HEK293 (cell line): Measurements from ENCODE around the gene PRDX2.

Experiments used
- CTCF ChIA-PET: fragments of 350-600 bp; formaldehyde crosslinking; extraction: SDS; loops from one replicate; lab custom pipeline; 2021; ENCODE audit warnings: antibody characterized with exemption; lab: Yijun Ruan, JAX
- POLR2A ChIA-PET: fragments of 300-600 bp; formaldehyde crosslinking; extraction: SDS; loops from one replicate; lab custom pipeline; 2020; ENCODE audit warnings: antibody characterized with exemption, inconsistent platforms; lab: Yijun Ruan, JAX
- H3K27ac ChIP-seq: fragments of 200-500 bp; sonication (Bioruptor generic); 2 replicates; pipeline ENCODE4 v1.5.1; 2014; ENCODE audit warnings: low read depth, low read length, control low read depth, inconsistent platforms; ENCODE audit errors: extremely low read depth
- H3K36me3 ChIP-seq, 2 experiments: fragments of 200-500 bp in 1 of 2; sonication (Bioruptor generic) in 1 of 2; 1 replicate in 1 of 2; 2 replicates in 1 of 2; pipeline ENCODE4 v1.5.1; 2014 to 2017; ENCODE audit warnings: inconsistent platforms in 2 of 2, low read length in 2 of 2; ENCODE audit not compliant: control insufficient read depth in 2 of 2, insufficient read depth in 1 of 2
- H3K4me1 ChIP-seq: fragments of 200-500 bp; sonication (Bioruptor generic); 2 replicates; pipeline ENCODE4 v1.5.1; 2014; ENCODE audit warnings: mild to moderate bottlenecking, low read length, inconsistent platforms; ENCODE audit not compliant: control insufficient read depth, insufficient read depth
- H3K4me3 ChIP-seq: 2 replicates; pipeline ENCODE4 v1.5.1; 2011; ENCODE audit warnings: low read depth, mild to moderate bottlenecking, control low read depth, low read length, moderate library complexity
- H3K9me3 ChIP-seq: fragments of 200-500 bp; sonication (Bioruptor generic); 2 replicates; pipeline ENCODE4 v1.5.1; 2014; ENCODE audit warnings: low read depth, low read length, inconsistent platforms; ENCODE audit not compliant: control insufficient read depth, insufficient read depth
- ELK4 ChIP-seq: IDR thresholded peaks from 2 replicates; pipeline ENCODE4 v1.6.1; 2011; ENCODE audit warnings: mild to moderate bottlenecking, low read depth, low read length, borderline replicate concordance
- GFI1B ChIP-seq: fragments of 450-650 bp; formaldehyde crosslinking; IDR thresholded peaks from 2 replicates; pipeline ENCODE4 v1.5.1; 2016; ENCODE audit warnings: missing biosample characterization, missing genetic modification characterization
- HOXA7 ChIP-seq: sonication (generic); formaldehyde crosslinking; IDR thresholded peaks from 2 replicates; pipeline ENCODE4 v1.8.1; 2022; ENCODE audit warnings: missing genetic modification reagents, borderline replicate concordance
- IKZF3 ChIP-seq: fragments of 450-650 bp; IDR thresholded peaks from 2 replicates; pipeline ENCODE4 v1.5.0; 2018; ENCODE audit warnings: missing biosample characterization, mild to moderate bottlenecking, missing genetic modification characterization, moderate library complexity
- INSM2 ChIP-seq: fragments of 450-650 bp; formaldehyde crosslinking; IDR thresholded peaks from 2 replicates; pipeline ENCODE4 v1.5.1; 2016; ENCODE audit warnings: missing biosample characterization, missing genetic modification characterization
- OVOL3 ChIP-seq: fragments of 450-650 bp; formaldehyde crosslinking; IDR thresholded peaks from 2 replicates; pipeline ENCODE4 v1.5.1; 2016; ENCODE audit warnings: missing biosample characterization, missing genetic modification characterization
- SALL2 ChIP-seq: fragments of 450-650 bp; formaldehyde crosslinking; IDR thresholded peaks from 2 replicates; pipeline ENCODE4 v1.5.0; 2017; ENCODE audit warnings: missing biosample characterization, mild to moderate bottlenecking, missing genetic modification characterization, borderline replicate concordance
- SCRT1 ChIP-seq: fragments of 450-650 bp; formaldehyde crosslinking; IDR thresholded peaks from 2 replicates; pipeline ENCODE4 v1.5.1; 2016; ENCODE audit warnings: missing biosample characterization, missing genetic modification characterization, borderline replicate concordance
- SETDB1 ChIP-seq: IDR thresholded peaks from one replicate; pipeline ENCODE4 v1.6.1; 2017; ENCODE audit warnings: mild to moderate bottlenecking, low read length, moderate library complexity, mixed read lengths; ENCODE audit not compliant: insufficient read length
- ZBTB26 ChIP-seq: fragments of 450-650 bp; formaldehyde crosslinking; optimal IDR thresholded peaks from 2 replicates; pipeline ENCODE3; 2016; ENCODE audit warnings: missing biosample characterization, mild to moderate bottlenecking, missing genetic modification characterization
- ZBTB7A ChIP-seq: fragments of 450-650 bp; formaldehyde crosslinking; IDR thresholded peaks from 2 replicates; pipeline ENCODE4 v1.5.1; 2016; ENCODE audit warnings: low read depth, missing biosample characterization, missing genetic modification characterization
- ZFHX2 ChIP-seq: fragments of 450-650 bp; formaldehyde crosslinking; conservative IDR thresholded peaks from 2 replicates; pipeline ENCODE4 v1.5.1; 2016; ENCODE audit warnings: missing biosample characterization, missing genetic modification characterization
- ZNF16 ChIP-seq: fragments of 450-650 bp; formaldehyde crosslinking; IDR thresholded peaks from 2 replicates; pipeline ENCODE4 v1.5.1; 2016; ENCODE audit warnings: low read depth, missing biosample characterization, missing genetic modification characterization
- ZNF239 ChIP-seq: fragments of 450-650 bp; formaldehyde crosslinking; IDR thresholded peaks from 2 replicates; pipeline ENCODE4 v1.5.1; 2016; ENCODE audit warnings: missing biosample characterization, missing genetic modification characterization
- ZNF302 ChIP-seq: fragments of 450-650 bp; formaldehyde crosslinking; IDR thresholded peaks from 2 replicates; pipeline ENCODE4 v1.5.1; 2016; ENCODE audit warnings: missing biosample characterization, missing genetic modification characterization, low read depth
- ZNF311 ChIP-seq: fragments of 450-650 bp; formaldehyde crosslinking; IDR thresholded peaks from 2 replicates; pipeline ENCODE4 v1.5.1; 2017; ENCODE audit warnings: missing biosample characterization, missing genetic modification characterization, borderline replicate concordance
- ZNF324 ChIP-seq: fragments of 450-650 bp; formaldehyde crosslinking; IDR thresholded peaks from 2 replicates; pipeline ENCODE4 v1.5.1; 2016; ENCODE audit warnings: missing biosample characterization, missing genetic modification characterization
- ZNF366 ChIP-seq: fragments of 450-650 bp; formaldehyde crosslinking; conservative IDR thresholded peaks from 2 replicates; pipeline ENCODE4 v1.5.1; 2016; ENCODE audit warnings: missing biosample characterization, missing genetic modification characterization
- ZNF404 ChIP-seq: fragments of 450-650 bp; formaldehyde crosslinking; IDR thresholded peaks from 2 replicates; pipeline ENCODE4 v1.5.1; 2017; ENCODE audit warnings: missing biosample characterization, missing genetic modification characterization
- ZNF48 ChIP-seq: fragments of 450-650 bp; formaldehyde crosslinking; IDR thresholded peaks from 2 replicates; pipeline ENCODE4 v1.5.1; 2016; ENCODE audit warnings: missing biosample characterization, missing genetic modification characterization
- ZNF488 ChIP-seq: fragments of 450-650 bp; formaldehyde crosslinking; IDR thresholded peaks from 2 replicates; pipeline ENCODE4 v1.5.1; 2016; ENCODE audit warnings: missing biosample characterization, missing genetic modification characterization
- ZNF501 ChIP-seq: fragments of 450-650 bp; formaldehyde crosslinking; IDR thresholded peaks from 2 replicates; pipeline ENCODE4 v1.5.1; 2016; ENCODE audit warnings: missing biosample characterization, missing genetic modification characterization
- ZNF548 ChIP-seq: fragments of 450-650 bp; formaldehyde crosslinking; IDR thresholded peaks from 2 replicates; pipeline ENCODE4 v1.5.1; 2016; ENCODE audit warnings: missing biosample characterization, missing genetic modification characterization
- ZNF558 ChIP-seq: fragments of 450-650 bp; formaldehyde crosslinking; IDR thresholded peaks from 2 replicates; pipeline ENCODE4 v1.5.1; 2016; ENCODE audit warnings: missing biosample characterization, missing genetic modification characterization
- ZNF596 ChIP-seq: fragments of 450-650 bp; IDR thresholded peaks from 2 replicates; pipeline ENCODE4 v1.5.0; 2018; ENCODE audit warnings: missing biosample characterization, mild to moderate bottlenecking, missing genetic modification characterization, moderate library complexity
- ZNF629 ChIP-seq: fragments of 450-650 bp; formaldehyde crosslinking; IDR thresholded peaks from 2 replicates; pipeline ENCODE4 v1.5.1; 2017; ENCODE audit warnings: missing biosample characterization, missing genetic modification characterization
- ZNF658 ChIP-seq: fragments of 450-650 bp; formaldehyde crosslinking; IDR thresholded peaks from 2 replicates; pipeline ENCODE4; 2016; ENCODE audit warnings: missing biosample characterization, missing genetic modification characterization
- ZNF837 ChIP-seq: fragments of 450-650 bp; formaldehyde crosslinking; IDR thresholded peaks from 2 replicates; pipeline ENCODE4 v1.5.1; 2016; ENCODE audit warnings: missing biosample characterization, missing genetic modification characterization
- ZNF843 ChIP-seq: fragments of 450-650 bp; formaldehyde crosslinking; IDR thresholded peaks from 2 replicates; pipeline ENCODE4 v1.5.1; 2016; ENCODE audit warnings: missing biosample characterization, missing genetic modification characterization
- ZSCAN5A ChIP-seq: fragments of 450-650 bp; formaldehyde crosslinking; IDR thresholded peaks from 2 replicates; pipeline ENCODE4 v1.5.1; 2016; ENCODE audit warnings: missing biosample characterization, missing genetic modification characterization

The PRDX2 gene

GRCh38 chr19:12782424-12783290 is 18.9 kb downstream of the PRDX2 start (continued):
- TF ChIP-seq ZFHX2 (tag by site-specific recombination) (peak; percentile 99), ZNF16 (no peak), OVOL3 (tag by site-specific recombination) (no peak), SALL2 (tag by site-specific recombination) (no peak), ZNF629 (peak; percentile 67; the same call in 1 of the 2 replicates), ELK4 (no peak), ZNF48 (no peak), ZNF324 (0 out of 2 replicates have a peak, but pooled peaks have one; percentile 24), SCRT1 (no peak), ZNF366 (tag by site-specific recombination) (0 out of 2 replicates have a peak, but pooled peaks have one; percentile 33), SETDB1 (no peak), GFI1B (tag by site-specific recombination) (no peak), IKZF3 (peak; percentile 86), ZNF596 (tag by site-specific recombination) (peak; percentile 79), ZNF658 (tag by site-specific recombination) (no peak), ZBTB26 (tag by site-specific recombination) (peak; percentile 94), INSM2 (tag by site-specific recombination) (0 out of 2 replicates have a peak, but pooled peaks have one; percentile 20), ZNF239 (tag by site-specific recombination) (no peak)
- TF ChIP-seq, all 188 proteins: peak for 64

- Histone ChIP-seq H3K4me3 (peak overlapping the region; percentile 47), H3K4me1 (peaks cover 6% of the 10 kb centered on the region; the same call in 1 of the 2 replicates), H3K36me3 (no peaks in the 10 kb centered on the region), H3K9me3 (no peaks in the 10 kb centered on the region), H3K27ac (no peak overlapping the region; the same call in 1 of the 2 replicates)
- POLR2A ChIA-PET, result interaction anchor here (1.2 to 2.7 kb wide), 3 partner anchors 8 to 42 kb away, joined by 4 to 33 read pairs (median 4); partner anchors contain the start of gene JUNB
- CTCF ChIA-PET, result interaction anchor here (0.7 to 11.4 kb wide), 3 partner anchors 9 to 16 kb away, joined by 3 to 234 read pairs (median 6); partner anchors contain the start of genes JUNB, PRDX2 and THSD8
- TF ChIP-seq HOXA7 (CRISPR knock-in tag) (no peak), ZNF311 (no peak), ZBTB7A (tag by site-specific recombination) (peak; percentile 23), ZNF548 (no peak; the same call in 1 of the 2 replicates), ZNF404 (tag by site-specific recombination) (no peak), ZNF501 (no peak), ZNF558 (tag by site-specific recombination) (no peak), ZNF302 (tag by site-specific recombination) (no peak), ZSCAN5A (no peak), ZNF837 (no peak), ZNF843 (tag by site-specific recombination) (peak; percentile 28), ZNF488 (tag by site-specific recombination) (no peak)
Observed at GRCh38 chr19:12782174-12782423, 19.5 kb downstream of the PRDX2 start.
